Activated naive CD4-positive, alpha-beta T cell treated with anti-CD3 and anti-CD28 coated beads for 36 hours (primary cell): ENCODE results near the gene PNO1. TPM values are rescaled to one million over a fixed set of nuclear protein-coding genes. Genes with fewer than 3 reads are reported as not detected.
A peak's percentile ranks its signal among the peaks of the same experiment; 100 is the strongest.
"Not testable (repeated sequence)": the region's sequence is repeated elsewhere in the genome, so short reads cannot be mapped to it uniquely, and the experiment has no call there.

Source experiments
- CTCF ChIA-PET: fragments of 350-600 bp; sonication (Branson Sonifier 250); formaldehyde crosslinking; loops from one replicate; lab custom pipeline; 2021; ENCODE audit warnings: antibody characterized with exemption; lab: Charles Lee
- DNase-seq: peaks from one replicate; pipeline ENCODE4 v3.0.0-alpha.2; 2020
- H3K27ac Mint-ChIP-seq: one replicate; pipeline ENCODE4 v1.8.0; 2021; ENCODE audit warnings: mild to moderate bottlenecking, mixed read lengths
- H3K27me3 Mint-ChIP-seq: one replicate; pipeline ENCODE4 v1.8.0; 2021; ENCODE audit warnings: low read depth, mixed read lengths
- H3K36me3 Mint-ChIP-seq: one replicate; pipeline ENCODE4 v1.8.0; 2021; ENCODE audit warnings: low read depth, mixed read lengths
- H3K4me1 Mint-ChIP-seq: one replicate; pipeline ENCODE4 v1.8.0; 2021; ENCODE audit warnings: low read depth, mixed read lengths
- H3K4me3 Mint-ChIP-seq: one replicate; pipeline ENCODE4 v1.8.0; 2021; ENCODE audit warnings: mild to moderate bottlenecking, moderate library complexity, mixed read lengths
- H3K9me3 Mint-ChIP-seq: one replicate; pipeline ENCODE4 v1.8.0; 2021; ENCODE audit warnings: mixed read lengths
- intact Hi-C: fragments of 100-400 bp; cut with micrococcal nuclease; formaldehyde crosslinking; loops from one replicate; pipeline ENCODE4 v1.15.1; 2023
- total RNA-seq, 2 experiments: library from RNA; stranded (reverse); gene quantifications; one replicate each; pipeline ENCODE4 v1.2.3, GENCODE V29; 2021

PNO1 gene
- 10 to 100 TPM; 14.5 to 14.6 TPM for total RNA-seq

DNA sequence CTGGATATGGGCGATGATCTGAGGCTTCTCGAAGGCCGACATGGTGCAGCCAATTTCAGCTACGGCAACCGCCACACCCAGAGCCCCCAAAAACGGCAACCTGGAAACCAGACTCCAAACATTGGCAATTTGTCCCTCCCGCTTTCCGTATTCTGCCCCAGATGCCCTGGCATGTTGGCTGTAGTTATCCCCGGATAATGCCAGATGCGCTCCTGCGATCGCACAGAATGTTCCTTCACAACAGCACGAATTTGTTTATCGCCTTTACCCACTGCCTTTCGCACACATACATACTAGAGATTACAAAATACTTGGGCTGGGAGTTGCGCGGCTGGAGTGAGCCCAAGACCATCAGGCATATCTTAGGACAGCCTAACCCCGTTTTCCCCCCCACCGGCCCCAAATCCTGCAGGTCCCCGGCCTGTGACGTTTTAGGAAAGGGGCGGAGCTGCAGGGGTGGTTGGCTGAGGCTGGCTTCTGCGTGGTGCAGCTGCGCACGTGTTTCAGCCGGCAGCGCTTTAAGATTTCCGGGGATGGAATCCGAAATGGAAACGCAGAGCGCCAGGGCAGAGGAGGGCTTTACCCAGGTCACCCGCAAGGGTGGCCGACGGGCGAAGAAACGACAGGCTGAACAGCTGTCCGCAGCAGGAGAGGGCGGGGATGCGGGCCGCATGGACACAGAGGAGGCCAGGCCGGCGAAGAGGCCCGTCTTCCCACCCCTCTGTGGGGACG lies at the start of gene PNO1:
Gene PNO1, plus strand, starts transcription at position 487 of the 732 bp plus-strand sequence. Its CDS starts 47 bp downstream, at position 534.
- H3K4me1 Mint-ChIP-seq = peaks cover 54% of the 10 kb centered on the region

DNA sequence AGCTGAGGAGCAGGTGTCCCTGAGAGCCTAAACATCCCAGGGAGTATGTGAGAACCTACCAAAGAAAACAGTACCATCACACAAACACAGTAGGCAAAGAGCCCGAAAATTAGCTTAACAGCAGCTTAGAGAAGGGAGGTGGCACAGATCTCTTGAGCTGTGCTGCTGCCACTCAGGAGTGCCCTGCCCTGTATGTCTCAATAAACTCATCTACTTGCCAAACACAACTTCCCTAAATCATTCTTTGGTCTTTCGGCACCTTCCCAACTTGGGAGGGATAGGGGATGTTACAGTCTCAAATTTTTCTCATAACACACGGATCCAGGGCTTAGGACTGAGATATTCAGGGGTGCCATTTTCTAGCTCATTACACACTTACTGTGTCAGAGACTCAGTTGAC lies 49.6 kb upstream of the PNO1 start:
- intact Hi-C loops = no loop called here
- Mint-ChIP-seq H3K4me1 (no peaks in the 10 kb centered on the region), H3K4me3 (no peak overlapping the region), H3K27me3 (no peaks in the 10 kb centered on the region), H3K9me3 (peaks cover 20% of the 10 kb centered on the region), H3K27ac (no peak overlapping the region), H3K36me3 (peaks cover 6% of the 10 kb centered on the region)
- no peak for DNase-seq
- CTCF ChIA-PET = interaction anchor here (0.9 kb wide), 1 partner anchor 8 kb away, joined by 3 read pairs; no protein-coding TSS in a partner anchor

More for the DNA sequence above, at the start of gene PNO1:
- CTCF ChIA-PET = interaction anchor here (1.3 kb wide), 1 partner anchor 68 kb away, joined by 3 read pairs; no protein-coding TSS in a partner anchor
- intact Hi-C loops = loop anchor here (1.0 to 5.0 kb wide), 10 partner anchors 15 to 761 kb away; partner anchors contain the start of genes APLF, ETAA1 and FBXO48
- Mint-ChIP-seq H3K4me3 (peak within 1 kb of the TSS; percentile 91), H3K9me3 (no peaks in the 10 kb centered on the region), H3K27ac (peak within 1 kb of the TSS; percentile 99), H3K27me3 (no peaks in the 10 kb centered on the region), H3K36me3 (peaks cover 25% of the 10 kb centered on the region)
- peak; percentile 98 for DNase-seq

GRCh38 chr2:68110102-68110501 lies 47.6 kb upstream of the PNO1 start:
- CTCF ChIA-PET = interaction anchor here (1.0 to 2.3 kb wide), 2 partner anchors 12 to 15 kb away, joined by 3 to 12 read pairs; no protein-coding TSS in a partner anchor
- no peaks in the 10 kb centered on the region for H3K4me1 Mint-ChIP-seq
- no peak overlapping the region for H3K27ac Mint-ChIP-seq
- intact Hi-C loops = no loop called here
- no peak overlapping the region for H3K4me3 Mint-ChIP-seq
- H3K36me3 Mint-ChIP-seq = peaks cover 6% of the 10 kb centered on the region
- DNase-seq = no peak
- no peaks in the 10 kb centered on the region for H3K27me3 Mint-ChIP-seq
- H3K9me3 Mint-ChIP-seq = peaks cover 16% of the 10 kb centered on the region

DNA sequence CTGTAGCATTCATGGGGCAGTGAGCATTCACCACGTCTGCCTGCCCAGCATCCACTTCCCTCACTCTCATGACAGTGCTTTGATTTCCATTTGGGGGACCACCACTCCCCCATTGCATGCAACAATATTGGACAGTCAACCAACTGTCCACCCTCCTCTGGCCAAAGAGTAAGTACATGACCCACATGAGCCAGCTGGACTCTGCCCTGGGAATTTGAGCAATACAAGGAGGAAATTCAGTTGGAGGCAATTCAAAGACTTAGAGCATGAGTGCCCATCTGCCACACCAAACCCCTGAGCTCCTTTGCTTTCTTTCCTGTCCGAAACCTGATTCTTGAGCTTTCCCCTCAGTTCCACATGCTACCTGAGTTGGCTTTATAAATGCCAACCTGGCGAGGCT lies 41.7 kb upstream of the PNO1 start:
- no peak overlapping the region for H3K4me3 Mint-ChIP-seq
- no peaks in the 10 kb centered on the region for H3K9me3 Mint-ChIP-seq
- CTCF ChIA-PET = interaction anchor here (0.7 to 1.0 kb wide), 3 partner anchors 8 to 326 kb away, joined by 3 read pairs; no protein-coding TSS in a partner anchor

DNA sequence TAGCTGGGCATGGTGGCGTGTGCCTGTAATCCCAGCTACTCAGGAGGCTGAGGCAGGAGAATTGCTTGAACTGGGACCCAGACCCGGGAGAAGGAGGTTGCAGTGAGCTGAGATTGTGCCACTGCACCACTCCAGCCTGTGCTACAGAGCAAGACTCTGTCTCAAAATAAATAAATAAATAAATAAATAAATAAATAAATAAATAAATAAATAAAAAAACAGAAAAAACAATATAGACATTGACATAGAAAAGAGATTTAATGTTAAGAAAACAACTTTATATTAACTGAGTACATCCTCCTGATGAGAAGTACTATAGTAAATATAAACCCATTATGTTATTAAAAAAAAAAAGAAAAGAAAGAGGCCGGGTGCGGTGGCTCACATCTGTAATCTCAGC lies 39.8 kb upstream of the PNO1 start:
- H3K4me3 Mint-ChIP-seq, intact Hi-C loops, H3K27ac Mint-ChIP-seq, H3K27me3 Mint-ChIP-seq, DNase-seq, H3K4me1 Mint-ChIP-seq, H3K9me3 Mint-ChIP-seq, H3K36me3 Mint-ChIP-seq: not testable (repeated sequence)
- CTCF ChIA-PET = interaction anchor here (0.7 to 1.2 kb wide), 2 partner anchors 9 to 161 kb away, joined by 3 to 5 read pairs; no protein-coding TSS in a partner anchor

More for the DNA sequence above, 41.7 kb upstream of the PNO1 start:
- no peaks in the 10 kb centered on the region for H3K36me3 Mint-ChIP-seq
- DNase-seq = no peak
- no peaks in the 10 kb centered on the region for H3K4me1 Mint-ChIP-seq
- H3K27ac Mint-ChIP-seq = no peak overlapping the region
- no peaks in the 10 kb centered on the region for H3K27me3 Mint-ChIP-seq
- intact Hi-C loops = no loop called here

DNA sequence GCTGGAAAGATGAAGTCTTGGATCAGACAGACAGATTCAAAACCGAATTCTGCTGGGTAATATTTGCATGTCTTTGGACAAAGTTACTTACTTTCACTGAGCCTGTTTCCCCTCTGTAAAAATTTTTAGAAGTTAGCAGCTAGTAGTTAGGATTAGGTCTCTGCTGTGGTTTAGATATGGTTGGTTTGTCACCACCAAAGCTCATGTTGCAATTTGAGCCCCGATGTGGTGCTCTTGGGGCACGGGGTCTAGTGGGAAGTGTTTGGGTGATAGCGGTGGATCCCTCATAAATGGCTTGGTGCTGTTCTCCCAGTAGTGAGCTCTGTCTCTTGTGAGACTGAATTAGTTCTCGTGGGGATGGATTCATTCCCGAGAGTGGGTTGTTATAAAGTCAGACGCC lies 38.9 kb upstream of the PNO1 start:
- no peaks in the 10 kb centered on the region for H3K27me3 Mint-ChIP-seq
- no peak overlapping the region for H3K27ac Mint-ChIP-seq
- H3K4me1 Mint-ChIP-seq = peaks cover 2% of the 10 kb centered on the region
- H3K4me3 Mint-ChIP-seq = no peak overlapping the region
- CTCF ChIA-PET = interaction anchor here (1.2 kb wide), 2 partner anchors 161 to 164 kb away, joined by 5 read pairs; no protein-coding TSS in a partner anchor
- H3K36me3 Mint-ChIP-seq = no peaks in the 10 kb centered on the region
- H3K9me3 Mint-ChIP-seq = no peaks in the 10 kb centered on the region
- intact Hi-C loops = no loop called here
- no peak for DNase-seq

DNA sequence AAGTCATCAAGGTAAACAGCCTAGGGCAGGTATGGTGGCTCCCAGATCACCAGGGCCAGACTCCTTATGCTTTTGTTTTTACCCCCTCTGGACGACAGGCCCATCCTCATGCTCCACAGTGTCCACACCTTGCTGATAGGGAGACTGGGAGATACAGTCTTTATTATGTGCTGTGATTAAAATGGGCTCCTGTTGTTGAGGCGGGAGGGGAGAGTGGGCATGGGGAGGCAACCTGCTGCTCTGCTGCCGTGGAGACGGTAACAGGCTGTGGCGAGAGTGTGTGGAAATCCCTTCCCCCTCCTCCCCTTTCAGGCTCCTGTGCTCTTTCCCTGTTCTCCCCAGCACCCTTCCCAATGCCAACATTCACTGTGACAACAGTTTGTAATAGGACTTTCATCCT lies 38.2 kb upstream of the PNO1 start:
- DNase-seq = no peak
- no peaks in the 10 kb centered on the region for H3K36me3 Mint-ChIP-seq
- CTCF ChIA-PET = interaction anchor here (1.2 to 7.0 kb wide), 3 partner anchors 66 to 163 kb away, joined by 3 to 60 read pairs (median 5); no protein-coding TSS in a partner anchor
- no peak overlapping the region for H3K27ac Mint-ChIP-seq
- peaks cover 2% of the 10 kb centered on the region for H3K4me1 Mint-ChIP-seq
- H3K27me3 Mint-ChIP-seq = no peaks in the 10 kb centered on the region
- H3K4me3 Mint-ChIP-seq = no peak overlapping the region
- intact Hi-C loops = no loop called here
- no peaks in the 10 kb centered on the region for H3K9me3 Mint-ChIP-seq

DNA sequence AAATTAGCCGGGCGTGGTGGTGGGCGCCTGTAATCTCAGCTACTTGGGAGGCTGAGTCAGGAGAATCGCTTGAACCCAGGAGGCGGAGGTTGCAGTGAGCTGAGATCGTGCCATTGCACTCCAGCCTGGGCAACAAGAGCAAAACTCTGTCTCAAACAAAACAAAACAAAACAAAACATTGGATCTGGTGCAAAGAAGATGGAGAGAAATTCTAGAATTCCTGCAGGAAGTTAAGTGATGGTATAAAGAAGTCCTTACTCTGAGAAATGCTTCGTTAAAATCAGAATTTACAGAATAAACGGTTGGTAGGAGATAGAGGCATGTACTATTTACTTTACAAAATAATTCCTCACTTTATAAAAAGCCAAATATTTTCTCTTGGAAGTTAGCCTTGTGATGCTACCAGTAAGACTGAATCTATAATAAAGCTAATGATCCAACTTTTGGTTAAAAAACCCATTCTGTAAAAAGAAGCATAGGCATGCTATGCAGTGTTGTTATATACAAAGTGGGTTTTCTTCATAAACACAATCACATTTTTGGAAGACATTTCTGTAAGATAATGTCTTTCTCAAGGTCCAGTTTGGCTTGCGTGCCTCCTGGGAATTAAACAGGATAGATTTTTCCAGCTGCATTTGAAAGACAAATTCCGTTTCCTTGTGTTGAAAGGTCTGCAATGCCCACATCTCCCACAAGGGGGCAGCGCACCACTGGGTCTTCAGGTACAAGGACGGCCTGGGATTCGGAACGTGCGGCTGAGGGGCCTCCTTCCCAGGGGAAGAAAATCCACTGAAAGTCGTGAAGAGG lies 35.6 kb upstream of the PNO1 start:
- CTCF ChIA-PET = interaction anchor here (0.5 to 7.0 kb wide), 31 partner anchors 9 to 644 kb away, joined by 3 to 60 read pairs (median 5); no protein-coding TSS in a partner anchor
- DNase-seq = peak; percentile 87
- no peaks in the 10 kb centered on the region for H3K36me3 Mint-ChIP-seq
- intact Hi-C loops = loop anchor here (1.0 to 2.0 kb wide), 8 partner anchors 63 to 319 kb away; no protein-coding TSS in a partner anchor
- peaks cover 2% of the 10 kb centered on the region for H3K4me1 Mint-ChIP-seq
- no peaks in the 10 kb centered on the region for H3K27me3 Mint-ChIP-seq
- H3K27ac Mint-ChIP-seq = no peak overlapping the region
- H3K9me3 Mint-ChIP-seq = no peaks in the 10 kb centered on the region
- H3K4me3 Mint-ChIP-seq = no peak overlapping the region

- Mint-ChIP-seq H3K9me3 (no peaks in the 10 kb centered on the region), H3K4me3 (no peak overlapping the region), H3K4me1 (peaks cover 2% of the 10 kb centered on the region), H3K27ac (no peak overlapping the region), H3K36me3 (no peaks in the 10 kb centered on the region), H3K27me3 (no peaks in the 10 kb centered on the region)
- CTCF ChIA-PET = interaction anchor here (0.8 to 7.0 kb wide), 25 partner anchors 9 to 331 kb away, joined by 3 to 60 read pairs (median 6); no protein-coding TSS in a partner anchor
- intact Hi-C loops = loop anchor here (1.0 to 2.0 kb wide), 8 partner anchors 62 to 319 kb away; no protein-coding TSS in a partner anchor
- DNase-seq = no peak
These were observed 35.1 kb upstream of the PNO1 start for GRCh38 chr2:68122680-68122964.

DNA sequence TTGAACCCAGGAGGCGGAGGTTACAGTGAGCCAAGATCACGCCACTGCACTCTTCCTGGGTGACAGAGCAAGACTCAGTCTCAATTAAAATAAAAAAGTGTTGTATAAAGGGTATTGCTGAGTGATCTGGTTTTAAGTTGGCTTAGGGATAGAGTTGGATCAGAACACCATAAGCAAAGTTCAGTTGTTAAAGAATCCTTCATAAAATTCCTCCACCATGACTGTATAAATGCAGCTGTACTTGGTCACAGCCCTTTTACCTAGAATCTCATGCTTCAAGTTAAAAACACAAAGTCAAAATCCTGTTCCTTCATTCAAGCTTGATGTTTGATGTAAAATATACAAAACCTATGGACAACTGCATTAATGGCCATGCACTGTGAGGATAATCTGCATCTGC lies 33.4 kb upstream of the PNO1 start:
- Mint-ChIP-seq H3K36me3 (no peaks in the 10 kb centered on the region), H3K27me3 (no peaks in the 10 kb centered on the region), H3K4me1 (peaks cover 2% of the 10 kb centered on the region), H3K27ac (no peak overlapping the region), H3K9me3 (no peaks in the 10 kb centered on the region), H3K4me3 (no peak overlapping the region)
- intact Hi-C loops = no loop called here
- DNase-seq = no peak
- CTCF ChIA-PET = interaction anchor here (1.0 to 7.0 kb wide), 4 partner anchors 26 to 168 kb away, joined by 4 to 60 read pairs (median 14); no protein-coding TSS in a partner anchor

- CTCF ChIA-PET = interaction anchor here (1.2 to 7.0 kb wide), 2 partner anchors 60 to 156 kb away, joined by 4 to 60 read pairs; no protein-coding TSS in a partner anchor
- Mint-ChIP-seq H3K27me3 (no peaks in the 10 kb centered on the region), H3K9me3 (no peaks in the 10 kb centered on the region), H3K4me3 (no peak overlapping the region), H3K36me3 (peaks cover 2% of the 10 kb centered on the region), H3K27ac (no peak overlapping the region), H3K4me1 (peaks cover 2% of the 10 kb centered on the region)
- no peak for DNase-seq
- intact Hi-C loops = no loop called here
These were observed 31.9 kb upstream of the PNO1 start for GRCh38 chr2:68125821-68126220.

DNA sequence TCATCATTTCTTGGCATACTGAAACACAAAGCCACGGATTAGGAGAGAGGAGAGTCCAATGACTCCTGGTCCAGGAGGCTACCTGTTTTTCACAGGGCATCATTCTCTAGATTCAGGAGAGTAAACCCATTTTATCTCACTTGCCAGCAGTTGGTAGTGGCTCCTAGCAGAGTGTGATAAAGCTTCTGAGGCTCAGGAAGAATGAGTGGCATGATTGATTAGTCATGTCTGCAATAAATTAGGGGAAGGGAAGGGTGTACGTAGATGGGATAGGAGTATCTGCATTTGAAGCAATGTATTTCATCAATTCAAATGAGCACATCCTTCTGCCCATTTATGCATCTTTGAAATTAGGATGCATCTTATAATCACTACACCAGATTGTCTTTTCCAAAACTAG lies 31.1 kb upstream of the PNO1 start:
- Mint-ChIP-seq H3K27me3 (no peaks in the 10 kb centered on the region), H3K4me3 (no peak overlapping the region), H3K9me3 (no peaks in the 10 kb centered on the region), H3K27ac (no peak overlapping the region), H3K36me3 (peaks cover 2% of the 10 kb centered on the region), H3K4me1 (peaks cover 2% of the 10 kb centered on the region)
- DNase-seq = no peak
- CTCF ChIA-PET = interaction anchor here (0.6 to 7.0 kb wide), 2 partner anchors 8 to 155 kb away, joined by 3 to 60 read pairs; no protein-coding TSS in a partner anchor
- intact Hi-C loops = no loop called here
